ENCODE results near the gene WBP1.
"Not testable (repeated sequence)": the region's sequence is repeated elsewhere in the genome, so short reads cannot be mapped to it uniquely, and the experiment has no call there.

WBP1 gene

GRCh38 chr2:74448771-74449170, 9.5 kb upstream of the WBP1 start:
- in situ Hi-C loops (cut with MboI; ENCODE audit: low sequenced_read_pairs) = no loop called here

- in situ Hi-C loops (cut with MboI; ENCODE audit: low sequenced_read_pairs) = no loop called here
These were observed 7.6 kb upstream of the WBP1 start for GRCh38 chr2:74450570-74451190.

GRCh38 chr2:74454654-74455511, 3.4 kb upstream of the WBP1 start, which contains the start of gene INO80B:
Gene INO80B, plus strand, starts transcription at chr2:74455087. Its CDS starts 30 bp downstream, at chr2:74455117.
- in situ Hi-C loops (cut with MboI; ENCODE audit: low sequenced_read_pairs) = no loop called here

- in situ Hi-C loops (cut with MboI; ENCODE audit: low sequenced_read_pairs) = no loop called here
These were observed 1.1 kb upstream of the WBP1 start for GRCh38 chr2:74457129-74457548.

- in situ Hi-C loops (cut with MboI; ENCODE audit: low sequenced_read_pairs) = no loop called here
These were observed 598 bp upstream of the WBP1 start for GRCh38 chr2:74457549-74458131.

GRCh38 chr2:74458938-74459363, 713 bp downstream of the WBP1 start:
- in situ Hi-C loops (cut with MboI; ENCODE audit: low sequenced_read_pairs) = no loop called here

- in situ Hi-C loops (cut with MboI; ENCODE audit: low sequenced_read_pairs) = not testable (repeated sequence)
These were observed 1.4 kb downstream of the WBP1 start for GRCh38 chr2:74459503-74460118.

GRCh38 chr2:74460187-74460586, 1.9 kb downstream of the WBP1 start:
- in situ Hi-C loops (cut with MboI; ENCODE audit: low sequenced_read_pairs) = not testable (repeated sequence)

GRCh38 chr2:74461187-74462053, 3.2 kb downstream of the WBP1 start:
- in situ Hi-C loops (cut with MboI; ENCODE audit: low sequenced_read_pairs) = no loop called here

GRCh38 chr2:74462054-74462785, 4.0 kb downstream of the WBP1 start:
- in situ Hi-C loops (cut with MboI; ENCODE audit: low sequenced_read_pairs) = no loop called here

- in situ Hi-C loops (cut with MboI; ENCODE audit: low sequenced_read_pairs) = no loop called here
These were observed 4.5 kb downstream of the WBP1 start for GRCh38 chr2:74462786-74463105.

- in situ Hi-C loops (cut with MboI; ENCODE audit: low sequenced_read_pairs) = no loop called here
These were observed 6.2 kb downstream of the WBP1 start for GRCh38 chr2:74464406-74464805.

GRCh38 chr2:74470742-74471141, 12.5 kb downstream of the WBP1 start:
- in situ Hi-C loops (cut with MboI; ENCODE audit: low sequenced_read_pairs) = not testable (repeated sequence)

- in situ Hi-C loops (cut with MboI; ENCODE audit: low sequenced_read_pairs) = no loop called here
These were observed 13.3 kb downstream of the WBP1 start for GRCh38 chr2:74471332-74472065.

GRCh38 chr2:74472086-74472944, 14.1 kb downstream of the WBP1 start, which contains the start of gene MRPL53:
Gene MRPL53, minus strand, starts transcription at chr2:74472680. Its CDS starts 20 bp downstream, at chr2:74472660.
- in situ Hi-C loops (cut with MboI; ENCODE audit: low sequenced_read_pairs) = no loop called here

GRCh38 chr2:74472945-74473258, 14.7 kb downstream of the WBP1 start:
- in situ Hi-C loops (cut with MboI; ENCODE audit: low sequenced_read_pairs) = no loop called here

GRCh38 chr2:74474481-74474880, 16.2 kb downstream of the WBP1 start:
- in situ Hi-C loops (cut with MboI; ENCODE audit: low sequenced_read_pairs) = no loop called here

GRCh38 chr2:74474899-74475298, 16.7 kb downstream of the WBP1 start:
- in situ Hi-C loops (cut with MboI; ENCODE audit: low sequenced_read_pairs) = no loop called here
